ENCODE results near the gene NISCH.

NISCH gene

DNA sequence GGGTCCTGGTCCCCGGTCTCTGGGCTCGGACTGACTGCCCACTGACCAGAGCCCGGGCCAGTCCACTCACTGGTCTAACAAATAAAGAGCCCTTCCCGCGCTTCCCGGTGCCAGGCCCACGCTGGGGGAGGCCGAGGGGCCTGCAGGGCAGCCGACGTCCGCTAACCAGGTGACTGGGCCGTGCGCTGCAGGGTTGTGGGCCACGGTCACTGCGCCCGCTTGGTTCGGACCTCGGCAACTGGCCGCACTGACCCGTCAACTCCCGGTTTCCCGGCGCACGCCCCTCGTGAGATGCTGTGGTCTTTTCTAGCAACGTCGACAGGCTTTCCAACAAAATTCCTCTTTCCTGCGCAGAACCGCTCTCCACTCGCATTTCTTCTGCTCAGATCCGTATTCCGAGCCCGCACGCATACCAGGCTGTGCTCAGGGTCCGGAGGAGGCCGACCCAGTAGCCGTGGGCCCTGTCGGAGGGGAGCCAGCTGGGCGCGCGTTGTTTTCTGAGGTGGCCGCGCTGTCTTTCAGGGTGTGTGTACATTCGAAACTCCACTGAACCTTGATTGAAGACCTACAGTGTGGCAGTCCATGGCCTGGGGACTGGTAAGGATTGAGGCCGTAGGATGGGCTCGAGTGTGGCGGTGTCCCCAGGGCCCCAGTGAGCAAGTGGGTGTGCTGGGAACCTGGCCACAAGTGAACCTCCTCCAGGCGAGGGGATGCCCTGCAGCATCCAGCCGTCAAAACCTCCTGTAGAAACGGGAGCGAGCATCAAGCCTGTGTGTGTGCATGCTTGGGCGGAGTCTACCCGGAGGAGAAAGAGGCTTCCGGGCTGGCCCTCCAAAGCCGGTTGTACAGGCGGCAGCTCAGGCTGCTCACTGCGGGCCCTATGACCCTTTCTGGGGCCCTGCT lies 79.1 kb downstream of the NISCH start:
- H3K4me2 ChIP-seq (ENCODE audit: low read length) = peak overlapping the region; percentile 75
- H3K79me2 ChIP-seq (ENCODE audit: control insufficient read depth, low read length) = peaks cover 66% of the 10 kb centered on the region
- H3K27me3 ChIP-seq (ENCODE audit: control insufficient read depth, low read length) = no peaks in the 10 kb centered on the region
- TF ChIP-seq EZH2phosphoT487 (IDR thresholded peaks at IDR 0.05; ENCODE audit: borderline replicate concordance, low read length) = no peak
- TF ChIP-seq, protein P1, sequence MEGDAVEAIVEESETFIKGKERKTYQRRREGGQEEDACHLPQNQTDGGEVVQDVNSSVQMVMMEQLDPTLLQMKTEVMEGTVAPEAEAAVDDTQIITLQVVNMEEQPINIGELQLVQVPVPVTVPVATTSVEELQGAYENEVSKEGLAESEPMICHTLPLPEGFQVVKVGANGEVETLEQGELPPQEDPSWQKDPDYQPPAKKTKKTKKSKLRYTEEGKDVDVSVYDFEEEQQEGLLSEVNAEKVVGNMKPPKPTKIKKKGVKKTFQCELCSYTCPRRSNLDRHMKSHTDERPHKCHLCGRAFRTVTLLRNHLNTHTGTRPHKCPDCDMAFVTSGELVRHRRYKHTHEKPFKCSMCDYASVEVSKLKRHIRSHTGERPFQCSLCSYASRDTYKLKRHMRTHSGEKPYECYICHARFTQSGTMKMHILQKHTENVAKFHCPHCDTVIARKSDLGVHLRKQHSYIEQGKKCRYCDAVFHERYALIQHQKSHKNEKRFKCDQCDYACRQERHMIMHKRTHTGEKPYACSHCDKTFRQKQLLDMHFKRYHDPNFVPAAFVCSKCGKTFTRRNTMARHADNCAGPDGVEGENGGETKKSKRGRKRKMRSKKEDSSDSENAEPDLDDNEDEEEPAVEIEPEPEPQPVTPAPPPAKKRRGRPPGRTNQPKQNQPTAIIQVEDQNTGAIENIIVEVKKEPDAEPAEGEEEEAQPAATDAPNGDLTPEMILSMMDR (IDR thresholded peaks at IDR 0.05; ENCODE audit: low read depth, low read length, poor library complexity, severe bottlenecking) = no peak
- peaks cover 9% of the 10 kb centered on the region for H3F3A ChIP-seq (ENCODE audit: control insufficient read depth, insufficient read depth)
- H3K27ac ChIP-seq (ENCODE audit: low read depth, low read length) = no peak overlapping the region
- peaks cover 21% of the 10 kb centered on the region for H4K20me1 ChIP-seq (ENCODE audit: control insufficient read depth, insufficient read depth, low read depth, low read length)
- H3K4me3 ChIP-seq (ENCODE audit: low read length) = peak overlapping the region; percentile 69
- no peaks in the 10 kb centered on the region for H3K9me3 ChIP-seq (ENCODE audit: control insufficient read depth, insufficient read depth, low read length)
- no peaks in the 10 kb centered on the region for H3K9me2 ChIP-seq (replicated peaks; ENCODE audit: control insufficient read depth, low read length)
- H3K4me1 ChIP-seq (ENCODE audit: control insufficient read depth, low read length) = peaks cover 50% of the 10 kb centered on the region
- H3K36me3 ChIP-seq (ENCODE audit: control insufficient read depth, low read length) = peaks cover 35% of the 10 kb centered on the region

DNA sequence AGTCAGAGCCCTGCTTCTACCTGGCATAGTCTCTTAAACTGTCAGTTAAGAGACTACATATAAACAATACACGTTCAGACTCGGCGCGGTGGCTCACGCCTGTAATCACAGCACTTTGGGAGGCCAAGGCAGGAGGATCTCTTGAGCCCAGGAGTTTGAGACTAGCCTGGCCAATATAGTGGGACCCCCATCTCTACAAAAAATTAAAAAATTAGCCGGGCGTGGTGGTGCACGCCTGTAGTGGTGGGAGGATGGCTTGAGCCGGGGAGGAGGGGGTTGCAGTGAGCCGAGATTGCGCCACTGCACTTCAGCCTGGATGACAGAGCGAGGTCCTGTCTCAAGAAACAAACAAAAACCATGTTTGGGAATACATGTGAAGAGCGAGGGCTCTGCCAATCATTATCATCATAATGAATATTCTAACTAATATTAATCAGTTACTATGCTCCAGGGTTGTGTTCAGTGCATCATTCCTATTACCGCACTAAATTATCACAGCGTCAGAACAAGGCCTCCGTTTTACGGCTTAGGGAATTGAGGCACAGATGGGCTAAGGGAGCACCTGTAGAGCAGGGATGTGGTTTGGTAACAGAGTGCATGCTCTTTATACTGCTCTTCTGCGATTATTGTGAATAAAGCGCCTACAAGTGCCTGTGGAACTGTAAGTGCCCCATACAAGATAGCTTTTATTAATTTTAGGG lies 80.2 kb downstream of the NISCH start:
- Histone ChIP-seq H3F3A (ENCODE audit: control insufficient read depth, insufficient read depth) (peaks cover 15% of the 10 kb centered on the region), H3K4me1 (ENCODE audit: control insufficient read depth, low read length) (peaks cover 52% of the 10 kb centered on the region), H3K27ac (ENCODE audit: low read depth, low read length) (no peak overlapping the region), H3K4me3 (ENCODE audit: low read length) (peak overlapping the region; percentile 57), H3K9me2 (replicated peaks; ENCODE audit: control insufficient read depth, low read length) (no peaks in the 10 kb centered on the region), H3K9me3 (ENCODE audit: control insufficient read depth, insufficient read depth, low read length) (no peaks in the 10 kb centered on the region), H3K27me3 (ENCODE audit: control insufficient read depth, low read length) (no peaks in the 10 kb centered on the region), H3K79me2 (ENCODE audit: control insufficient read depth, low read length) (peaks cover 68% of the 10 kb centered on the region), H4K20me1 (ENCODE audit: control insufficient read depth, insufficient read depth, low read depth, low read length) (peaks cover 21% of the 10 kb centered on the region), H3K36me3 (ENCODE audit: control insufficient read depth, low read length) (peaks cover 39% of the 10 kb centered on the region), H3K4me2 (ENCODE audit: low read length) (peak overlapping the region; percentile 75)
- TF ChIP-seq, protein P1 (IDR thresholded peaks at IDR 0.05; ENCODE audit: low read depth, low read length, poor library complexity, severe bottlenecking) = no peak
- no peak for TF ChIP-seq EZH2phosphoT487 (IDR thresholded peaks at IDR 0.05; ENCODE audit: borderline replicate concordance, low read length)

DNA sequence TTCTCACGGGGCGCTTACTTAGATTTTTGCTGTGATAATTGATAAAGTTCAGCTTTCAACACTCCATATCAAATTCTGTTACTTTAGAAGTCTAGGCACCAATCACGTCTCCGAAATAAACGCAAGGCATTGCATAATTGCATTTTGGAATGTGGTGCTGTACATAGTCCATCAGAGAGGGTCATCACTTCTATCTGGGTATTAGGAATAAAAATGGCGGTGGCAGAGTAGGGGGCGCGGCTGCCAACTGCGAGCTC lies 80.6 kb downstream of the NISCH start:
- no peaks in the 10 kb centered on the region for H3K9me2 ChIP-seq (replicated peaks; ENCODE audit: control insufficient read depth, low read length)
- no peaks in the 10 kb centered on the region for H3K9me3 ChIP-seq (ENCODE audit: control insufficient read depth, insufficient read depth, low read length)
- H3K4me2 ChIP-seq (ENCODE audit: low read length) = peak overlapping the region; percentile 75
- no peak for TF ChIP-seq EZH2phosphoT487 (IDR thresholded peaks at IDR 0.05; ENCODE audit: borderline replicate concordance, low read length)
- TF ChIP-seq, protein P1 (IDR thresholded peaks at IDR 0.05; ENCODE audit: low read depth, low read length, poor library complexity, severe bottlenecking) = no peak
- H3K27ac ChIP-seq (ENCODE audit: low read depth, low read length) = no peak overlapping the region
- H4K20me1 ChIP-seq (ENCODE audit: control insufficient read depth, insufficient read depth, low read depth, low read length) = peaks cover 21% of the 10 kb centered on the region
- peaks cover 52% of the 10 kb centered on the region for H3K4me1 ChIP-seq (ENCODE audit: control insufficient read depth, low read length)
- peak overlapping the region; percentile 57 for H3K4me3 ChIP-seq (ENCODE audit: low read length)
- peaks cover 15% of the 10 kb centered on the region for H3F3A ChIP-seq (ENCODE audit: control insufficient read depth, insufficient read depth)
- H3K27me3 ChIP-seq (ENCODE audit: control insufficient read depth, low read length) = no peaks in the 10 kb centered on the region
- peaks cover 68% of the 10 kb centered on the region for H3K79me2 ChIP-seq (ENCODE audit: control insufficient read depth, low read length)
- peaks cover 44% of the 10 kb centered on the region for H3K36me3 ChIP-seq (ENCODE audit: control insufficient read depth, low read length)

All from DOHH2 (cell line).